ENCODE measurements around the gene IGFL4.

Gene IGFL4

DNA sequence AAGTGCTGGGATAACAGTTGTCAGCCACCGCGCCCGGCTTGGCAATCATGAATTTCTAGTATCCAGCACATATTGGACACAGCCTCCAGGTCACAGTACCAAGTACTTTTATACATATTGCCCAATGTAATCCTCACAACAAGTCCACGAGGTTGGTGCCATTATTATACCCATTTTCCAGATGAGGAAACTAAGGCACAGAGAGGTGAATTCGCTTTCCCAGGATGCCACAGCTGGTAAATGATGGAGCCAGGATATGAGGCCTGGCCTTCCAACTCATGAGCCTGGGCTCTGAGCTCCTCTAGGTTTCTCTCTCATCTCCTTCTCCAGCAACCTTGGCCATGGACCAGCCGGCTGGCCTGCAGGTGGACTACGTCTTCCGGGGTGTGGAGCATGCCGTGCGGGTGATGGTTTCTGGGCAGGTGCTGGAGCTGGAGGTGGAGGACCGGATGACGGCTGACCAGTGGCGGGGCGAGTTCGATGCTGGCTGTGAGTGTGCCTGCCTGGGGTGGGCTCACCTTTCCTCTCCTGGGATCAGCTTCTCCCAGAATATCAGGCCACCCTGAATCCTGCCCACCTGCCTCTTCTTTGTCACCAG lies 38.0 kb downstream of the IGFL4 start:
- no peak overlapping the region for H3K4me3 ChIP-seq (replicated peaks; ENCODE audit: insufficient read depth, low read length)
- TF ChIP-seq SPI1 (IDR thresholded peaks at IDR 0.05; ENCODE audit: borderline replicate concordance, low read depth) (no peak), GABPA (IDR thresholded peaks at IDR 0.05; ENCODE audit: low read depth) (no peak), POLR2AphosphoS5 (IDR thresholded peaks at IDR 0.05; ENCODE audit: low read depth) (no peak)
- TF ChIP-seq, protein P1, sequence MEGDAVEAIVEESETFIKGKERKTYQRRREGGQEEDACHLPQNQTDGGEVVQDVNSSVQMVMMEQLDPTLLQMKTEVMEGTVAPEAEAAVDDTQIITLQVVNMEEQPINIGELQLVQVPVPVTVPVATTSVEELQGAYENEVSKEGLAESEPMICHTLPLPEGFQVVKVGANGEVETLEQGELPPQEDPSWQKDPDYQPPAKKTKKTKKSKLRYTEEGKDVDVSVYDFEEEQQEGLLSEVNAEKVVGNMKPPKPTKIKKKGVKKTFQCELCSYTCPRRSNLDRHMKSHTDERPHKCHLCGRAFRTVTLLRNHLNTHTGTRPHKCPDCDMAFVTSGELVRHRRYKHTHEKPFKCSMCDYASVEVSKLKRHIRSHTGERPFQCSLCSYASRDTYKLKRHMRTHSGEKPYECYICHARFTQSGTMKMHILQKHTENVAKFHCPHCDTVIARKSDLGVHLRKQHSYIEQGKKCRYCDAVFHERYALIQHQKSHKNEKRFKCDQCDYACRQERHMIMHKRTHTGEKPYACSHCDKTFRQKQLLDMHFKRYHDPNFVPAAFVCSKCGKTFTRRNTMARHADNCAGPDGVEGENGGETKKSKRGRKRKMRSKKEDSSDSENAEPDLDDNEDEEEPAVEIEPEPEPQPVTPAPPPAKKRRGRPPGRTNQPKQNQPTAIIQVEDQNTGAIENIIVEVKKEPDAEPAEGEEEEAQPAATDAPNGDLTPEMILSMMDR (IDR thresholded peaks at IDR 0.05; ENCODE audit: insufficient read depth, low read length): no peak
- TF ChIP-seq, protein P2, sequence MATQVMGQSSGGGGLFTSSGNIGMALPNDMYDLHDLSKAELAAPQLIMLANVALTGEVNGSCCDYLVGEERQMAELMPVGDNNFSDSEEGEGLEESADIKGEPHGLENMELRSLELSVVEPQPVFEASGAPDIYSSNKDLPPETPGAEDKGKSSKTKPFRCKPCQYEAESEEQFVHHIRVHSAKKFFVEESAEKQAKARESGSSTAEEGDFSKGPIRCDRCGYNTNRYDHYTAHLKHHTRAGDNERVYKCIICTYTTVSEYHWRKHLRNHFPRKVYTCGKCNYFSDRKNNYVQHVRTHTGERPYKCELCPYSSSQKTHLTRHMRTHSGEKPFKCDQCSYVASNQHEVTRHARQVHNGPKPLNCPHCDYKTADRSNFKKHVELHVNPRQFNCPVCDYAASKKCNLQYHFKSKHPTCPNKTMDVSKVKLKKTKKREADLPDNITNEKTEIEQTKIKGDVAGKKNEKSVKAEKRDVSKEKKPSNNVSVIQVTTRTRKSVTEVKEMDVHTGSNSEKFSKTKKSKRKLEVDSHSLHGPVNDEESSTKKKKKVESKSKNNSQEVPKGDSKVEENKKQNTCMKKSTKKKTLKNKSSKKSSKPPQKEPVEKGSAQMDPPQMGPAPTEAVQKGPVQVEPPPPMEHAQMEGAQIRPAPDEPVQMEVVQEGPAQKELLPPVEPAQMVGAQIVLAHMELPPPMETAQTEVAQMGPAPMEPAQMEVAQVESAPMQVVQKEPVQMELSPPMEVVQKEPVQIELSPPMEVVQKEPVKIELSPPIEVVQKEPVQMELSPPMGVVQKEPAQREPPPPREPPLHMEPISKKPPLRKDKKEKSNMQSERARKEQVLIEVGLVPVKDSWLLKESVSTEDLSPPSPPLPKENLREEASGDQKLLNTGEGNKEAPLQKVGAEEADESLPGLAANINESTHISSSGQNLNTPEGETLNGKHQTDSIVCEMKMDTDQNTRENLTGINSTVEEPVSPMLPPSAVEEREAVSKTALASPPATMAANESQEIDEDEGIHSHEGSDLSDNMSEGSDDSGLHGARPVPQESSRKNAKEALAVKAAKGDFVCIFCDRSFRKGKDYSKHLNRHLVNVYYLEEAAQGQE (IDR thresholded peaks at IDR 0.05; ENCODE audit: insufficient replicate concordance, low read depth): no peak

DNA sequence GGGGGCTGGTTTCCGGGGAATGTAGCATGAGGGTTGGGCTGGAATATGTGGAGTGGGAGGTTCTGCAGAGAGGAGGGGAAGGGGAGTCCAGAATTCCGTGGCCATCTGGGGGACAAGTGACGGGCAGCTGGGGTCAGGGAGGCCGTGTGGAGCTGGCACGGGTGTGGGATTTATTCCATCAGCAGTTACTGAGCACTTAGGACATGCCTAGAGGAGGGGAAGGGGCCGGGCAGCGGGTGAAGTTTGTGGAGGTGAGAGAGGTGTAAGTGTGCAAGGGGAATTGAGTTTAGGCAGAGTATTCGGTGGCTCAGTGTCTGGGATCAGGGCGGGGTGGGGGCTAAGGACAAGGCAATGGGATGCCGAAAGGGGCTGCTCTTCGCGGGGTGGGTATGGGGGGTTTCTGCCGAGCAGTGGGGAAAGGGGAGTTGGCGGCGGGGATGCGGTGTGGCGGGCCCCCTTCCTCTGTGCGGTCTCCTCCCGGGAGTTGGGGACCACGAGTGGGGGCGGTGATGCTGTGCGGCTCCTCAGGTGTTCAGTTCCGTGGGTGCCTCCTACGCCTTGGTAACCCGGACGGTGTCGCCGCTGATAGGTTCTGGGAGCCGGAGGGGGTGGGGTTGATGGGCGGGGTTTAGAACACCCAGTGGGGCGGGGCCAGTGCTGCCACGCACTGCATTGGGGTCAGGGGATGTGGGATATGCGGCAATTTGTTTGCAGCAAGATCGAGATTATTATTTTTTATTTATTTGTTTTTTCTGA lies 40.1 kb downstream of the IGFL4 start:
- TF ChIP-seq POLR2AphosphoS5 (IDR thresholded peaks at IDR 0.05; ENCODE audit: low read depth) (no peak), SPI1 (IDR thresholded peaks at IDR 0.05; ENCODE audit: borderline replicate concordance, low read depth) (no peak), GABPA (IDR thresholded peaks at IDR 0.05; ENCODE audit: low read depth) (no peak)
- TF ChIP-seq, protein P1 (IDR thresholded peaks at IDR 0.05; ENCODE audit: insufficient read depth, low read length): no peak
- TF ChIP-seq, protein P2 (IDR thresholded peaks at IDR 0.05; ENCODE audit: insufficient replicate concordance, low read depth): no peak
- no peak overlapping the region for H3K27ac ChIP-seq (replicated peaks)
- H3K27me3 ChIP-seq (ENCODE audit: insufficient read depth, poor library complexity, severe bottlenecking): no peaks in the 10 kb centered on the region
- H3K4me3 ChIP-seq (replicated peaks; ENCODE audit: insufficient read depth, low read length): no peak overlapping the region
- no peak for DNase-seq (ENCODE audit: low read depth in 1 of 2, low spot score in 1 of 2)

More for the DNA sequence above, 38.0 kb downstream of the IGFL4 start:
- Histone ChIP-seq H3K27ac (replicated peaks) (no peak overlapping the region), H3K27me3 (ENCODE audit: insufficient read depth, poor library complexity, severe bottlenecking) (no peaks in the 10 kb centered on the region)
- no peak for DNase-seq (ENCODE audit: low read depth in 1 of 2, low spot score in 1 of 2)

DNA sequence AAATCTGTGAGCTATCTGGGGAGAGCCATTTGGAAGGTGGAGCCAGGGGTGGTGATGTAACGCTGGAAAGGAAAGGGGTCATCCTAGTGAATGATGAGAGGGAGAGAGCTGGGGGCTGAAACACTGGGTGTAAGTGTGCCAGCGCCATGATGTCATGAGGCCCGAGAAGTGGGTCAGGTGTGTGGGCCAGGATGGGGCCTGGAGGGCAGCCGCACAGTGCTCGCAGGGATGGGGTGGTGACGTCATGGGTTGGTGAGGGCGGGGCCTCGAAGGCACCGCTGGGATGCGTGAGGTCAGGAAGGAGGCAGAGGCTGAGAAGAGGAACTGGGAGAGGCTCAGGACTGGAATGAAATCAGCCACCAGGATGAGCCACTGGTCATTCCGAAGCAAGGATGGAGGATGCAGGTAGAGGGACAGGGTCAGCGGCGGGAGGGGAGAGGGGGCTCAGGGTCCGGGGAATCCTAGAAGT lies 41.1 kb downstream of the IGFL4 start:
- no peak for DNase-seq (ENCODE audit: low read depth in 1 of 2, low spot score in 1 of 2)
- no peaks in the 10 kb centered on the region for H3K27me3 ChIP-seq (ENCODE audit: insufficient read depth, poor library complexity, severe bottlenecking)
- TF ChIP-seq, protein P2 (IDR thresholded peaks at IDR 0.05; ENCODE audit: insufficient replicate concordance, low read depth): no peak
- TF ChIP-seq SPI1 (IDR thresholded peaks at IDR 0.05; ENCODE audit: borderline replicate concordance, low read depth) (no peak), POLR2AphosphoS5 (IDR thresholded peaks at IDR 0.05; ENCODE audit: low read depth) (no peak), GABPA (IDR thresholded peaks at IDR 0.05; ENCODE audit: low read depth) (no peak)
- TF ChIP-seq, protein P1 (IDR thresholded peaks at IDR 0.05; ENCODE audit: insufficient read depth, low read length): no peak
- no peak overlapping the region for H3K4me3 ChIP-seq (replicated peaks; ENCODE audit: insufficient read depth, low read length)
- H3K27ac ChIP-seq (replicated peaks): no peak overlapping the region
